ENCODE results near the gene ZFYVE28.

Gene ZFYVE28

DNA sequence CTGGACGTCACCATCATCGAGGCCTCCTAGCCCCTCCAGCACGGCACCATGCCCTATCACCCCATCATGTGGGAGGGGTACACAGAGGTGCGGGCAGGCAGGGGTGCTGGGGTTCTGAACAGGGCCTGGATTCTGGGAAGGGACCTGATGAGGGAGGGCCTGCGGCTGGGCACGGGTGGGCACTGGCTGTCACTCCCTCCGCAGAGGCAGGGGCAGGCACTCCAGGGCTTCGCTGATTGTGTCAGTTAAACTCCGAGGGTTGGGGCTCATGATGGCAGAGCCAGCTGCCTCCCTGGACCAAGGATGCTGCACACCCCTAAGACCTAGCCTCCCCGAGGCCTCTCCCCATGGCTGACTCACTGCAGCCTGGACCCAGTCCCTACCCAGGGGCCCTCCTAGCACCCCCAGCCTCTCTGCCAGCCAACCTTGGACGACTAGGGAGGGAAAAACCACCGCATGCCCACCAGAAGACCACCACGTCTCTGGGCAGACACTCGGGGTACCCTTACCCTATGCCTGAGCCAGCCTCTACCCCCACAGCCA lies 45.9 kb downstream of the ZFYVE28 start:
- no peak for DNase-seq (ENCODE audit: low spot score)
- TF ChIP-seq, protein P1, sequence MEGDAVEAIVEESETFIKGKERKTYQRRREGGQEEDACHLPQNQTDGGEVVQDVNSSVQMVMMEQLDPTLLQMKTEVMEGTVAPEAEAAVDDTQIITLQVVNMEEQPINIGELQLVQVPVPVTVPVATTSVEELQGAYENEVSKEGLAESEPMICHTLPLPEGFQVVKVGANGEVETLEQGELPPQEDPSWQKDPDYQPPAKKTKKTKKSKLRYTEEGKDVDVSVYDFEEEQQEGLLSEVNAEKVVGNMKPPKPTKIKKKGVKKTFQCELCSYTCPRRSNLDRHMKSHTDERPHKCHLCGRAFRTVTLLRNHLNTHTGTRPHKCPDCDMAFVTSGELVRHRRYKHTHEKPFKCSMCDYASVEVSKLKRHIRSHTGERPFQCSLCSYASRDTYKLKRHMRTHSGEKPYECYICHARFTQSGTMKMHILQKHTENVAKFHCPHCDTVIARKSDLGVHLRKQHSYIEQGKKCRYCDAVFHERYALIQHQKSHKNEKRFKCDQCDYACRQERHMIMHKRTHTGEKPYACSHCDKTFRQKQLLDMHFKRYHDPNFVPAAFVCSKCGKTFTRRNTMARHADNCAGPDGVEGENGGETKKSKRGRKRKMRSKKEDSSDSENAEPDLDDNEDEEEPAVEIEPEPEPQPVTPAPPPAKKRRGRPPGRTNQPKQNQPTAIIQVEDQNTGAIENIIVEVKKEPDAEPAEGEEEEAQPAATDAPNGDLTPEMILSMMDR (IDR thresholded peaks at IDR 0.05; ENCODE audit: extremely low read depth, missing control alignments) = no peak

DNA sequence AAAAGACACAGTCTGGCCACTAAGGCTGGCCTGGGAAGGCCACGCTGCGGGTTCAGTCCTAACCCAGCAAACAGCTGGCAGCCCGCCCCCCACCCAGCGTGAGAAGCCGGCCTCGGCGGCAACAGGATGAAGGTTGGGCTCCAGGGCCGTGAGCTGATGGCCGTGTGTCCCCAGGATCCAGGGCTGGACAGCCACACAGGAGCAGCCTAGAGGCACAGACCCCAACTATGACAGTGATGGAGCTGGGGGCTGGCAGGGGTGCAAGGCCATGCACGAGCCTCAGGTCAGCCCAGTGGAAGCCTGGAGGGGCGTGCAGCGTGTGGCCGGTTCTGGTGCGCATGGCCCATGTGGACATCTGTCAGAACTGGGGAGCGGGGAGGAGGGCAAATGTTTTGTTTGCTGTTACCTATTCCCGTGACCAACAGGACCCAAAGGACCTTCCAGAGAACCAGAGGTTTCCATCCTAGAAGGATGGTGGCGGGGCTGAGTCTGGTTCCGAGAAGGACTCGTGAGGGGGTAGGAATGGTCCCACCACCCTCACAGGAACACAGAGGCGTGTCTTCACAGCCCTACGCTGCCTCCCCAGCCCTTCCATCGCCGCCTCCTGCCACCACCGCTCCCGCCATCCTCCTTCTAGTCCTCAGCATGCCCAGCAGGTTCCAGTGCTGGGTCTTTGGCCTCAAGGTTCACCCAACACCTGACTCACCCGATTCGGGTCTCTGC lies 46.5 kb downstream of the ZFYVE28 start:
- TF ChIP-seq, protein P1 (IDR thresholded peaks at IDR 0.05; ENCODE audit: extremely low read depth, missing control alignments) = no peak

DNA sequence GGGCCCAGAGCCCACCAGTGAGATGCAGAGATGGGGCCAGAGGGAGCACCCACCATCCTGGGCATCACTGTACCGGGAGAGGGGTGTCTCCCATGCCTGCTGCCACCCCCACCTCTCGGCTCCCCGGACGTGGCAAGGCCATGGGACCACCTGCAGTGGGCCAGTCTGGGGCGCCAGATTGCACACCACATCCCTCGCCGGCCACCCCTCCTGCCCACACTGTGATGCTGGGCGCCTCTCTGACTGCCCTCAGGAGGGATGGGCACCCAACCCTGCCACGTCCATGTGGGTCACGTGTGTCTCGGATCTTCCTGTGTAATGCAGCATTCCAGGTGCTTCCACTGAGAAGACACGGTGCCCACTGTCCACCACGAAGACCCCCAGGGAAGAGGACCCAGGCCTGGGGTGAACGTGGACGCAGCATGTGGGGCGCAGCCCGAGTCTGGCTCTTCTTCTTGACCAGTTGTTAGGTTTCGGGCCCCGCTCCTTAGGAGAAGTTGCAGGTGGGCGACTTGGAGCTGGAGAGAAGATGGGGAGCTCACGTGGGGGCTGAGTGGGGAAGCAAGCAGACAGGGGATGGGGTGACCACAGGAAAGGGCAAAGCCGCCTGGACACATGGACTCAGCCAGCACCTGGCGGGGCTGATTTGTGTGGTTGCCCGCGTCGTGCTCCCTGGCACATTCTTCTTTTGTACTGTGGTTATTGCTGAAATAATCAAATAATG lies 47.7 kb downstream of the ZFYVE28 start:
- TF ChIP-seq, protein P1 (IDR thresholded peaks at IDR 0.05; ENCODE audit: extremely low read depth, missing control alignments) = no peak
- no peak for DNase-seq (ENCODE audit: low spot score)

More for the DNA sequence above, 46.5 kb downstream of the ZFYVE28 start:
- no peak for DNase-seq (ENCODE audit: low spot score)

DNA sequence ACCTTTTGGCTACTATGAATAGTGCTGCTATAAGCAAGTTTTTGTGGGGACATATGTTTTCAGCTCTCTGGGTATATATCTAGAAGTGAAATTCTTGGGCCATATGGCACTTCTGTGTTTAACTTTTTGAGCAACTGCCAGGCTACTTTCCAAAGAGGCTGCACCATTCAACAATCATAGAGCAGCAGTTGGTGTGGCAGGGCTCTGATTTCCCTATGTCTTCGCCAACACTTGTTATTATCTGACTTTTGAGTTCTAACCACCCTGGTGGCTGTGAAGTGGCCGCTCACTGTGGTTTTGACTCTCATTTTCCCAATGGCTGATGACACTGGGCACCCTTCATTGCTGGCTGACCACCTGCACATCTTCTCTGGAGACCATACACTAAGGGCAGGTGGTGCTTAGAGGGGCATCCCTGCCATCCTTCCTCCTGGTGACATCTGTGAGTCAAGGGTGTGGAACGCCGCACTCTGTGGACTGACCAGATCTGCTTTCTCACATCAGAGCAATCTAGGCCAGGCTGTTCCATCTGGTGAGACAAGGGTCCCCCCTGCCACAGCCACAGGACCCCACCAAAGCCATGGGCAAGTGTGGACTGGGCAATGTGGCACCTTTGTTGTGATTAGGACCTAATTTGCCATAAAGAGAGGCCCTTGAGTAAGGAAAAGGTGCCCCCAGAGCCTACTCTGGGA lies 49.6 kb downstream of the ZFYVE28 start:
- no peak for DNase-seq (ENCODE audit: low spot score)
- TF ChIP-seq, protein P1 (IDR thresholded peaks at IDR 0.05; ENCODE audit: extremely low read depth, missing control alignments) = no peak

DNA sequence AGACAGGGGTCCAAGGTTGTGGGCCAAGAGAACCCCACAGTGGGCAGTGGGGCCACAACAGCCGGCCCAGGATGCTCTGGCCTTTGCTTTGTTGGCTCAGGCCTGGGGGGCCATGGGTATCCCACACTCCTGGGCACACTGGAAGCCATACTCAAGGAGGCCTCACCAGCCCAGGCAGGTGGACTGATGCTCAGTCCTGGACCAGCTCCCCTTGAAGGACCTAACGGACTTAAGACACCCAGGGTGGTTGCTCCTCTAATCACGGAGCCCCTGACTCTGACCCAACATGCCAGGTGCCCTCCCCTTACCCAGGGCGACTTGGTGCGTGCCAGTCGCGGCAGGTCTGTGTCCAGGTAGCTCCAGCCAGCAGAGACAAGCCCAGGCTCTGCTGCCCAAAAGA lies 50.8 kb downstream of the ZFYVE28 start:
- TF ChIP-seq, protein P1 (IDR thresholded peaks at IDR 0.05; ENCODE audit: extremely low read depth, missing control alignments) = no peak
- no peak for DNase-seq (ENCODE audit: low spot score)

DNA sequence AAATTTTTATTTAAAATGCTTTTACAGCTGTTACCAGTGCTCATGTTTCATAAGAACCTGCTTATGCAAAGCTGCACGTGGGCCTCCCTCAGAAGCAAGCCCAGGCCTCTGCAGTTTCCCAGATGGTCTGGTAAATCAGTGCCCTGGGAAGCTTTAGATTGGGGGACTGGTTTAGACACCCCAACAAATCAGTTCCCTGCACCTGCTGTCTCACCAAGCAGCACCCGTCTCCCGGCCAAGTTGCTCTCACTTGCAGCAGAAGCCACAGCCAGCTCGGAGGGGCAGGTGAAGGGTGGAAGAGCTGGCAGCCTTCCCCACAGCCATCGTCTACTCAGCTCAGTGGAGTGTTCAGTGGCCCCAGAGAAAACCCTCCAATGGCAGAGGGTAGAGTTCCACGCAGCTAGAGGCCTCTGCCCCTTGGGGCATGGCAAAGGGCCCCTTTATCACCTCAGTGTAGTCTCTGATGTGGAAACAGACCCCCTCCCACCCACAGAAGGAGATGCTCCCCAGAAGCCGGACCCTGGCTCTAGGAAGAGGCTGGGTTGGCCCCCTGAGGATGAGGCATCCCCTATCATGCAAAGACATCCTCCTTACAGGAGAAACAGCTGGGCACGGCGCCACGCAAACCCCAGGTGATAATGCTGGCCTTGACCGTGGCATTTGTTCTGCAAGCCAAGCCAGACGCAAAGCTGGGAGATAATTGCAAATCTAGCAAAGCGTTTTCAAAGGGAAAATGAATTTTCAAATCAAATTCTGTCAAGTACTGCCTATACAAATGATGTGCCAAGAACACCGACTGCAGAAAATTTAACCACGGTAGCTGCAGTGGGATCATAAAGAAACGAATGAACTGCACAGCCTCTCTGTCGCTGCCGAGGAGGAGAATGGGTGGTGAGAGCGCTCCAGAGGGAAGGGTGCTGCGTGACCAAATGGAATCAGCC lies 51.9 kb downstream of the ZFYVE28 start:
- no peak for DNase-seq (ENCODE audit: low spot score)
- TF ChIP-seq, protein P1 (IDR thresholded peaks at IDR 0.05; ENCODE audit: extremely low read depth, missing control alignments) = no peak
